K562 (cell line): Measurements from ENCODE around the gene SYNPO2. TPM values are rescaled to one million over a fixed set of nuclear protein-coding genes. Genes with fewer than 3 reads are reported as not detected.

Experiments used
- ATAC-seq: fragments of 200-7000 bp; cut with Tn5 transposase; 3 replicates; pipeline ENCODE4 v1.9.1; 2020; ENCODE audit warnings: moderate library complexity
- BruUV-seq: library from RNA; stranded (reverse); fragments of 400-500 nt; replicated peaks from 2 replicates; lab custom pipeline; 2021; lab: Mats Ljungman, UMichigan
- CTCF ChIA-PET: fragments of 300-600 bp; formaldehyde crosslinking; extraction: SDS; loops from one replicate; lab custom pipeline; 2021; ENCODE audit warnings: low intra/inter-chr PET ratio; lab: Yijun Ruan, JAX
- POLR2A ChIA-PET: fragments of 300-600, 350-650 bp; sonication (Branson Sonifier 250); formaldehyde crosslinking; extraction: SDS; loops from one replicate; lab custom pipeline; 2021; ENCODE audit warnings: antibody characterized with exemption, inconsistent platforms; lab: Yijun Ruan, JAX
- DNase-seq, 4 experiments: peaks; one replicate each; pipeline versions ENCODE4 v3.0.0 to v3.0.0-alpha.2; 2011 to 2018; ENCODE audit warnings: low spot score in 3 of 4, mixed read lengths in 3 of 4; ENCODE audit errors: extremely low read depth in 1 of 4
- FAIRE-seq: peaks from 2 replicates; lab custom pipeline; 2011; peaks lifted over from hg19 to GRCh38; lab: Jason Lieb, UNC
- H2AFZ ChIP-seq: 2 replicates; pipeline ENCODE4 v1.6.0; 2011; ENCODE audit warnings: low read depth, low read length, control low read depth, inconsistent platforms
- H3K27ac ChIP-seq: fragments of 200-600 bp; 3 replicates; pipeline ENCODE4 v1.8.0; 2011; ENCODE audit warnings: low read depth, mild to moderate bottlenecking, control low read depth, inconsistent platforms, low read length, moderate library complexity, mixed read lengths; ENCODE audit errors: extremely low read depth
- H3K27me3 ChIP-seq, 2 experiments: fragments of 300-600 bp in 1 of 2; 2 replicates in 1 of 2; 3 replicates in 1 of 2; pipeline versions ENCODE4 v1.6.0 to v1.8.0; 2011; ENCODE audit warnings: inconsistent platforms in 2 of 2, low read length in 2 of 2, mild to moderate bottlenecking in 1 of 2, mixed read lengths in 1 of 2, moderate library complexity in 1 of 2; ENCODE audit not compliant: control insufficient read depth in 2 of 2, insufficient read depth in 2 of 2
- H3K36me3 ChIP-seq: fragments of 300-600 bp; 3 replicates; pipeline ENCODE4 v1.8.0; 2011; ENCODE audit warnings: mild to moderate bottlenecking, low read length, inconsistent platforms; ENCODE audit not compliant: control insufficient read depth, insufficient read depth
- H3K4me1 ChIP-seq, 2 experiments: fragments of 200-600 bp in 1 of 2; replicated peaks in 1 of 2; 2 replicates in 1 of 2; 3 replicates in 1 of 2; pipeline versions ENCODE4 v1.5.1 to v1.8.0; 2011; ENCODE audit warnings: inconsistent platforms in 2 of 2, low read length in 2 of 2, mild to moderate bottlenecking in 1 of 2, mixed read lengths in 1 of 2, moderate library complexity in 1 of 2; ENCODE audit not compliant: control insufficient read depth in 2 of 2, insufficient read depth in 2 of 2
- H3K4me2 ChIP-seq: 2 replicates; pipeline ENCODE4 v1.6.1; 2011; ENCODE audit warnings: low read length, control low read depth, inconsistent platforms, mixed read lengths; ENCODE audit not compliant: insufficient read depth
- H3K4me3 ChIP-seq: fragments of 200-600 bp; sonication (generic), shearing (Covaris generic); 2 replicates; pipeline ENCODE4 v1.5.1; 2016; ENCODE audit warnings: control low read depth, inconsistent platforms
- H3K79me2 ChIP-seq: fragments of 200-600 bp; 3 replicates; pipeline ENCODE4 v1.8.0; 2011; ENCODE audit warnings: low read length, inconsistent platforms; ENCODE audit not compliant: control insufficient read depth, insufficient read depth
- H3K9ac ChIP-seq, 2 experiments: 2 replicates each; pipeline versions ENCODE4 v1.6.0 to v1.6.1; 2011; ENCODE audit warnings: low read depth in 2 of 2, low read length in 2 of 2, control low read depth in 1 of 2, inconsistent platforms in 1 of 2, mild to moderate bottlenecking in 1 of 2, mixed read lengths in 1 of 2; ENCODE audit not compliant: insufficient read depth in 1 of 2
- H3K9me1 ChIP-seq: one replicate; pipeline ENCODE4 v1.6.0; 2011; ENCODE audit warnings: inconsistent platforms, mild to moderate bottlenecking, low read length, moderate library complexity; ENCODE audit not compliant: control insufficient read depth, insufficient read depth
- H3K9me3 ChIP-seq: replicated peaks from 2 replicates; pipeline ENCODE4 v1.5.1; 2011; ENCODE audit warnings: low read depth, low read length, inconsistent platforms; ENCODE audit not compliant: control insufficient read depth, insufficient read depth
- H4K20me1 ChIP-seq: replicated peaks from 2 replicates; pipeline ENCODE4 v1.6.1; 2011; ENCODE audit warnings: low read length, inconsistent platforms, mixed read lengths; ENCODE audit not compliant: control insufficient read depth, insufficient read depth
- BHLHE40 ChIP-seq: IDR thresholded peaks from 2 replicates; pipeline ENCODE4 v1.6.1; 2011; ENCODE audit warnings: low read length, improper control_type of control experiment
- ETS2 ChIP-seq: IDR thresholded peaks from 2 replicates; pipeline ENCODE4 v1.6.1; 2016; ENCODE audit warnings: borderline replicate concordance, missing genetic modification characterization, mild to moderate bottlenecking, moderate library complexity, missing compliant biosample characterization; ENCODE audit not compliant: poor library complexity, severe bottlenecking
- NCOR1 ChIP-seq: fragments of 450-650 bp; IDR thresholded peaks from 2 replicates; pipeline ENCODE4 v1.6.1; 2016; ENCODE audit warnings: mild to moderate bottlenecking, moderate library complexity
- NUFIP1 ChIP-seq: fragments of 450-650 bp; IDR thresholded peaks from 2 replicates; pipeline ENCODE4 v1.6.1; 2018; ENCODE audit not compliant: partially characterized antibody
- POLR2AphosphoS5 ChIP-seq: IDR thresholded peaks from 2 replicates; pipeline ENCODE4 v1.6.1; 2011; ENCODE audit warnings: mild to moderate bottlenecking, low read depth, low read length, moderate library complexity; ENCODE audit not compliant: control insufficient read depth, insufficient read depth
- SMAD3 ChIP-seq: fragments of 450-650 bp; formaldehyde crosslinking; conservative IDR thresholded peaks from 2 replicates; pipeline ENCODE4 v1.4.0; 2020; ENCODE audit warnings: mild to moderate bottlenecking
- TRIM28 ChIP-seq: fragments of 450-650 bp; IDR thresholded peaks from 2 replicates; pipeline ENCODE4 v1.6.1; 2017
- ZNF408 ChIP-seq: fragments of 250-450 bp; sonication (Bioruptor Pico); IDR thresholded peaks from 2 replicates; pipeline ENCODE4 v1.4.0; 2020; ENCODE audit warnings: low read depth, mild to moderate bottlenecking, moderate library complexity
- ZNF511 ChIP-seq: sonication (generic); formaldehyde crosslinking; IDR thresholded peaks from 2 replicates; pipeline ENCODE4 v1.8.0; 2022; ENCODE audit warnings: mild to moderate bottlenecking, missing genetic modification reagents
- ZSCAN32 ChIP-seq: fragments of 450-650 bp; formaldehyde crosslinking; IDR thresholded peaks from 2 replicates; pipeline ENCODE4 v1.4.0; 2020; ENCODE audit warnings: mild to moderate bottlenecking, moderate library complexity
- WGBS: fragments of 100-300 bp; shearing (Covaris generic); methylation state at CpG from one replicate; pipeline ENCODE4 v1.1.6; 2016; ENCODE audit warnings: low coverage, mixed read lengths; ENCODE audit not compliant: insufficient coverage; ENCODE audit errors: missing lambda C conversion rate; 5-methylcytosine and 5-hydroxymethylcytosine counted together
- in situ Hi-C: fragments of 300-500 bp; cut with MboI; formaldehyde crosslinking; loops from 4 replicates; pipeline ENCODE4 v1.15.0; 2018; ENCODE audit warnings: inconsistent platforms, mixed read lengths
- intact Hi-C: fragments of 100-400 bp; cut with micrococcal nuclease; formaldehyde crosslinking; loops from 2 replicates; pipeline ENCODE4 v1.14.2; 2022
- polyA plus RNA-seq, 8 experiments: library from polyadenylated mRNA; depleted of rRNA in 4 of 8; stranded (reverse) in 5 of 8; unstranded in 3 of 8; fragments of >200 nt; fragmentation: Nextera tagmentation in 2 of 8; fragmentation: Illumina TruSeq in 1 of 8; extraction: Ambion mirVana in 2 of 8; extraction: Trizol in 1 of 8; gene quantifications; 2 replicates each; pipeline versions ENCODE4 v1.2.1 to v1.2.3, GENCODE V29; 2011 to 2014; ENCODE audit warnings: inconsistent platforms in 1 of 8, missing spikeins in 1 of 8
- total RNA-seq, 7 experiments: library from RNA; depleted of rRNA in 6 of 7; stranded (reverse); fragments of >200 nt in 6 of 7; fragmentation: Illumina TruSeq in 2 of 7; extraction: Trizol in 2 of 7; gene quantifications; 2 replicates each; pipeline versions ENCODE4 v1.2.1 to v1.2.3, GENCODE V29; 2011 to 2021; ENCODE audit warnings: low replicate concordance in 1 of 7

Gene SYNPO2
- total and polyA plus RNA-seq, 9 of the 15 experiments (the other 6 are each of a cell fraction or from before 2014, with no cell fraction given) = 0.03 to 0.18 TPM; not detected in 7

GRCh38 chr4:119050527-119051090, 162.0 kb downstream of the SYNPO2 start (continued):
- no peak for TF ChIP-seq TRIM28
- TF ChIP-seq NCOR1 = no peak
- TF ChIP-seq SMAD3 (CRISPR knock-in tag) = no peak
- TF ChIP-seq ETS2 (tag) = no peak
- TF ChIP-seq, all 486 proteins: peak for 0

GRCh38 chr4:119053245-119053644, 164.6 kb downstream of the SYNPO2 start:
- Histone ChIP-seq H2AFZ (no peak overlapping the region), H3K79me2 (no peaks in the 10 kb centered on the region), H3K4me1 (no peaks in the 10 kb centered on the region), H4K20me1 (no peaks in the 10 kb centered on the region), H3K27ac (no peak overlapping the region), H3K9ac (no peak overlapping the region), H3K27me3 (peaks cover 0 to 9% of the 10 kb centered on the region in 2 experiments; a peak in 3 of 5 replicates), H3K9me3 (no peaks in the 10 kb centered on the region), H3K9me1 (no peaks in the 10 kb centered on the region), H3K4me3 (no peak overlapping the region), H3K4me2 (no peak overlapping the region), H3K36me3 (no peaks in the 10 kb centered on the region)
- ChIA-PET POLR2A (no interaction called here), CTCF (no interaction called here)
- FAIRE-seq = no peak
- in situ Hi-C loops (no loop called here), intact Hi-C loops (no loop called here)
- ATAC-seq = no peak
- DNase-seq = no peak
- TF ChIP-seq BHLHE40 (no peak), POLR2AphosphoS5 (no peak), ZSCAN32 (CRISPR knock-in tag) (no peak), ZNF511 (CRISPR knock-in tag) (no peak), NUFIP1 (no peak), ZNF408 (CRISPR knock-in tag) (no peak)
- TF ChIP-seq, all 486 proteins: peak for 0
- 0% methylated on average over 2 of the region's 2 CpGs for WGBS
- no TSS peak for BruUV-seq
